Endothelial cell of umbilical vein (primary cell): ENCODE data around the gene SYNPO2. TPM values are rescaled to one million over a fixed set of nuclear protein-coding genes. Genes with fewer than 3 reads are reported as not detected.

Experiments used
- BruUV-seq: library from RNA; stranded (reverse); fragments of 400-500 nt; replicated peaks from 2 replicates; lab custom pipeline; 2021; lab: Mats Ljungman, UMichigan
- CTCF ChIA-PET: fragments of 300-600, 350-600 bp; sonication (Branson Sonifier 250); formaldehyde crosslinking; loops from one replicate; lab custom pipeline; 2021; ENCODE audit warnings: antibody characterized with exemption, inconsistent platforms; lab: Charles Lee
- POLR2A ChIA-PET: fragments of 300-600, 350-600 bp; sonication (Branson Sonifier 250); formaldehyde crosslinking; loops from one replicate; lab custom pipeline; 2021; ENCODE audit warnings: antibody characterized with exemption, inconsistent platforms; lab: Charles Lee
- DNase-seq: peaks from one replicate; pipeline ENCODE4 v3.0.0-alpha.2; 2011; ENCODE audit warnings: low read depth, low spot score
- FAIRE-seq: peaks from 2 replicates; lab custom pipeline; 2011; peaks lifted over from hg19 to GRCh38; lab: Jason Lieb, UNC
- H2AFZ ChIP-seq: 2 replicates; pipeline ENCODE4 v1.6.0; 2012; ENCODE audit warnings: low read depth, low read length, control low read depth, inconsistent platforms
- H3K27ac ChIP-seq: 2 replicates; pipeline ENCODE4 v1.5.1; 2011; ENCODE audit warnings: low read depth, mild to moderate bottlenecking, control low read depth, low read length, moderate library complexity; ENCODE audit not compliant: insufficient read depth
- H3K27me3 ChIP-seq, 2 experiments: 2 replicates each; pipeline versions ENCODE4 v1.6.0 to v1.6.1; 2011; ENCODE audit warnings: low read length in 2 of 2, mixed read lengths in 1 of 2; ENCODE audit not compliant: control insufficient read depth in 2 of 2, insufficient read depth in 2 of 2
- H3K36me3 ChIP-seq, 2 experiments: 2 replicates in 1 of 2; 3 replicates in 1 of 2; pipeline ENCODE4 v1.5.1; 2011; ENCODE audit warnings: low read length in 2 of 2, mild to moderate bottlenecking in 1 of 2, moderate library complexity in 1 of 2; ENCODE audit not compliant: control insufficient read depth in 2 of 2, insufficient read depth in 2 of 2; ENCODE audit errors: extremely low read depth in 1 of 2
- H3K4me1 ChIP-seq: 3 replicates; pipeline ENCODE4 v1.5.1; 2011; ENCODE audit warnings: mild to moderate bottlenecking, low read length; ENCODE audit not compliant: control insufficient read depth, insufficient read depth; ENCODE audit errors: extremely low read depth
- H3K4me2 ChIP-seq: 2 replicates; pipeline ENCODE4 v1.6.1; 2011; ENCODE audit warnings: low read length, control low read depth, mixed read lengths; ENCODE audit not compliant: insufficient read depth
- H3K4me3 ChIP-seq, 3 experiments: fragments of 200-600 bp in 1 of 3; sonication (generic), shearing (Covaris generic) in 1 of 3; replicated peaks in 1 of 3; 2 replicates each; pipeline ENCODE4 v1.5.1; 2011 to 2016; ENCODE audit warnings: control low read depth in 3 of 3, low read length in 3 of 3, mild to moderate bottlenecking in 2 of 3, inconsistent platforms in 1 of 3, low read depth in 1 of 3, moderate library complexity in 1 of 3; ENCODE audit not compliant: insufficient read depth in 1 of 3
- H3K79me2 ChIP-seq: 2 replicates; pipeline ENCODE4 v1.6.0; 2012; ENCODE audit warnings: low read length, inconsistent platforms; ENCODE audit not compliant: control insufficient read depth, insufficient read depth
- H3K9ac ChIP-seq: replicated peaks from 2 replicates; pipeline ENCODE3; 2011; ENCODE audit warnings: low read length, control low read depth; ENCODE audit not compliant: insufficient read depth; ENCODE audit errors: extremely low read depth
- H3K9me1 ChIP-seq: replicated peaks from 3 replicates; pipeline ENCODE4 v1.6.0; 2011; ENCODE audit warnings: mild to moderate bottlenecking, low read length; ENCODE audit not compliant: control insufficient read depth, insufficient read depth; ENCODE audit errors: extremely low read depth
- H3K9me3 ChIP-seq: replicated peaks from 2 replicates; pipeline ENCODE4 v1.5.1; 2012; ENCODE audit warnings: low read length, inconsistent platforms; ENCODE audit not compliant: control insufficient read depth, insufficient read depth
- H4K20me1 ChIP-seq: replicated peaks from 2 replicates; pipeline ENCODE3; 2011; ENCODE audit warnings: mild to moderate bottlenecking, low read length; ENCODE audit not compliant: control insufficient read depth, insufficient read depth; ENCODE audit errors: extremely low read depth
- CTCF ChIP-seq, 2 donors: IDR thresholded peaks; 1 replicate in 1 of 2; 2 replicates in 1 of 2; pipeline ENCODE4 v1.5.1; 2011; ENCODE audit warnings: low read length in 2 of 2, mild to moderate bottlenecking in 2 of 2, moderate library complexity in 2 of 2, control low read depth in 1 of 2, inconsistent platforms in 1 of 2, low read depth in 1 of 2; ENCODE audit not compliant: insufficient read depth in 1 of 2; ENCODE audit errors: extremely low read depth in 1 of 2
- EZH2 ChIP-seq: IDR thresholded peaks from 2 replicates; pipeline ENCODE4 v1.6.1; 2012; ENCODE audit warnings: borderline replicate concordance, low read depth, mild to moderate bottlenecking, moderate library complexity, low read length, inconsistent platforms; ENCODE audit not compliant: severe bottlenecking
- FOS ChIP-seq: IDR thresholded peaks from 2 replicates; pipeline ENCODE4 v1.6.1; 2011; ENCODE audit warnings: mild to moderate bottlenecking, low read length, moderate library complexity, borderline replicate concordance; ENCODE audit not compliant: insufficient read depth
- GATA2 ChIP-seq: IDR thresholded peaks from 2 replicates; pipeline ENCODE4 v1.7.0; 2011; ENCODE audit warnings: low read depth, mild to moderate bottlenecking, moderate library complexity, mixed read lengths, low read length; ENCODE audit not compliant: insufficient read length, insufficient read depth
- JUN ChIP-seq: IDR thresholded peaks from 2 replicates; pipeline ENCODE4 v1.6.1; 2011; ENCODE audit warnings: borderline replicate concordance, low read depth; ENCODE audit not compliant: insufficient read length, insufficient read depth
- MAX ChIP-seq: IDR thresholded peaks from 2 replicates; pipeline ENCODE4 v1.6.1; 2011; ENCODE audit not compliant: insufficient read depth, insufficient read length
- MYC ChIP-seq: IDR thresholded peaks from one replicate; pipeline ENCODE4 v1.6.1; 2011; ENCODE audit warnings: mild to moderate bottlenecking, low read depth, low read length
- POLR2A ChIP-seq: IDR thresholded peaks from 2 replicates; pipeline ENCODE4 v1.6.1; 2012; ENCODE audit warnings: low read depth, mild to moderate bottlenecking, control low read depth, low read length
- POLR2AphosphoS5 ChIP-seq: IDR thresholded peaks from 2 replicates; pipeline ENCODE4 v1.6.1; 2012; ENCODE audit warnings: low read depth, mild to moderate bottlenecking, control low read depth, low read length, moderate library complexity; ENCODE audit not compliant: insufficient read depth
- dilution Hi-C: fragments of 300-500 bp; cut with MboI; formaldehyde crosslinking; loops from one replicate; pipeline ENCODE4 v1.15.0; 2019; ENCODE audit warnings: low sequenced_read_pairs; ENCODE audit not compliant: extremely low pct_ligation_motif_present
- intact Hi-C: fragments of 100-400 bp; cut with micrococcal nuclease; formaldehyde crosslinking; loops from one replicate; pipeline ENCODE4 v1.10.0; 2022
- polyA plus RNA-seq, 4 experiments: library from polyadenylated mRNA; depleted of rRNA in 3 of 4; stranded (reverse) in 3 of 4; unstranded in 1 of 4; fragments of >200 nt; gene quantifications; 2 replicates each; pipeline versions ENCODE4 v1.2.1 to v1.2.3, GENCODE V29; 2011 to 2012; ENCODE audit warnings: missing spikeins in 1 of 4
- total RNA-seq: library from RNA; stranded (reverse); gene quantifications from 2 replicates; pipeline ENCODE4 v1.2.3, GENCODE V29; 2021

The SYNPO2 gene
- total and polyA plus RNA-seq, 2 donors (not counting 3 experiments of a cell fraction or from before 2014, with no cell fraction given) = 0.06 to 0.13 TPM

GRCh38 chr4:118910221-118910620 is 21.6 kb downstream of the SYNPO2 start:
- dilution Hi-C loops = no loop called here

More at GRCh38 chr4:118910221-118910620, 21.6 kb downstream of the SYNPO2 start:
- Histone ChIP-seq H3K4me2 (no peak overlapping the region), H3K4me3 (no peak overlapping the region), H3K9me1 (peaks cover 2% of the 10 kb centered on the region), H3K4me1 (peaks cover 8% of the 10 kb centered on the region), H3K27ac (no peak overlapping the region), H3K9me3 (no peaks in the 10 kb centered on the region), H3K79me2 (no peaks in the 10 kb centered on the region), H4K20me1 (no peaks in the 10 kb centered on the region), H3K9ac (no peak overlapping the region), H2AFZ (no peak overlapping the region), H3K36me3 (no peaks in the 10 kb centered on the region), H3K27me3 (no peaks in the 10 kb centered on the region)
- no TSS peak for BruUV-seq
- DNase-seq (no peak), FAIRE-seq (no peak)
- POLR2A ChIA-PET = no interaction called here
- CTCF ChIA-PET = no interaction called here
- TF ChIP-seq POLR2AphosphoS5 = no peak
- TF ChIP-seq MAX = no peak
- no peak for TF ChIP-seq JUN
- TF ChIP-seq CTCF (IDR thresholded peaks at IDR 0.05; ENCODE audit: extremely low read depth in 1 of 2, insufficient read depth in 1 of 2, low read depth in 1 of 2, low read length in 2 of 2) = no peak
- TF ChIP-seq POLR2A = no peak
- TF ChIP-seq GATA2 = no peak
- TF ChIP-seq EZH2 = no peak
- TF ChIP-seq FOS = no peak
- TF ChIP-seq MYC = no peak
- intact Hi-C loops = no loop called here
